Measurements from ENCODE around the gene APOBEC3F. TPM values are rescaled to one million over a fixed set of nuclear protein-coding genes. Genes with fewer than 3 reads are reported as not detected.
"Not testable (repeated sequence)": the region's sequence is repeated elsewhere in the genome, so short reads cannot be mapped to it uniquely, and the experiment has no call there.

APOBEC3F gene
- 19.0 and 21.6 TPM in 2 replicates for total RNA-seq

GRCh38 chr22:39040538-39041296, at the start of gene APOBEC3F:
Gene APOBEC3F (plus strand): TSS chr22:39040864. CDS start chr22:39040961, 97 bp downstream.
- H3K4me1 Mint-ChIP-seq (ENCODE audit: low read depth), result peaks cover 32% of the 10 kb centered on the region
- not testable (repeated sequence) for H3K27me3 Mint-ChIP-seq (ENCODE audit: insufficient read depth); H3K9me3 Mint-ChIP-seq
- H3K36me3 Mint-ChIP-seq (ENCODE audit: low read depth), result peaks cover 12% of the 10 kb centered on the region
- intact Hi-C loops (cut with micrococcal nuclease), result loop anchor here (2.0 to 5.0 kb wide), 2 partner anchors 26 to 37 kb away; partner anchors contain the start of genes APOBEC3C and APOBEC3G
- DNase-seq (ENCODE audit: low spot score), result peak; percentile 69
- peak within 1 kb of the TSS; percentile 92 for H3K4me3 Mint-ChIP-seq
- peak within 1 kb of the TSS; percentile 88 for H3K27ac Mint-ChIP-seq

GRCh38 chr22:38992871-38993371, 47.7 kb upstream of the APOBEC3F start:
- H3K9me3 Mint-ChIP-seq; H3K36me3 Mint-ChIP-seq (ENCODE audit: low read depth); H3K4me3 Mint-ChIP-seq; intact Hi-C loops (cut with micrococcal nuclease); H3K27ac Mint-ChIP-seq; DNase-seq (ENCODE audit: low spot score): not testable (repeated sequence)
- peaks cover 36% of the 10 kb centered on the region for H3K4me1 Mint-ChIP-seq (ENCODE audit: low read depth)
- H3K27me3 Mint-ChIP-seq (ENCODE audit: insufficient read depth), result peaks cover 12% of the 10 kb centered on the region

GRCh38 chr22:38996105-38996504, 44.6 kb upstream of the APOBEC3F start:
- H3K36me3 Mint-ChIP-seq (ENCODE audit: low read depth), result peaks cover 3% of the 10 kb centered on the region
- H3K27ac Mint-ChIP-seq, result peak overlapping the region; percentile 2
- intact Hi-C loops (cut with micrococcal nuclease), result no loop called here
- no peak overlapping the region for H3K4me3 Mint-ChIP-seq
- peaks cover 22% of the 10 kb centered on the region for H3K27me3 Mint-ChIP-seq (ENCODE audit: insufficient read depth)
- H3K4me1 Mint-ChIP-seq (ENCODE audit: low read depth), result peaks cover 13% of the 10 kb centered on the region
- H3K9me3 Mint-ChIP-seq, result peaks cover 3% of the 10 kb centered on the region
- no peak for DNase-seq (ENCODE audit: low spot score)

- Mint-ChIP-seq H3K27ac (no peak overlapping the region), H3K9me3 (peaks cover 3% of the 10 kb centered on the region)
Measured at GRCh38 chr22:38997518-38997917, 43.1 kb upstream of the APOBEC3F start.

GRCh38 chr22:39003165-39003638, 37.5 kb upstream of the APOBEC3F start:
- Mint-ChIP-seq H3K27me3 (ENCODE audit: insufficient read depth) (peaks cover 18% of the 10 kb centered on the region), H3K36me3 (ENCODE audit: low read depth) (no peaks in the 10 kb centered on the region), H3K4me3 (no peak overlapping the region), H3K27ac (no peak overlapping the region), H3K9me3 (no peaks in the 10 kb centered on the region), H3K4me1 (ENCODE audit: low read depth) (peaks cover 8% of the 10 kb centered on the region)
- DNase-seq (ENCODE audit: low spot score), result peak; percentile 68
- intact Hi-C loops (cut with micrococcal nuclease), result loop anchor here (1.0 to 5.0 kb wide), 5 partner anchors 18 to 133 kb away; no protein-coding TSS in a partner anchor

More at GRCh38 chr22:38997518-38997917, 43.1 kb upstream of the APOBEC3F start:
- H3K4me3 Mint-ChIP-seq, result no peak overlapping the region
- peaks cover 24% of the 10 kb centered on the region for H3K27me3 Mint-ChIP-seq (ENCODE audit: insufficient read depth)
- H3K4me1 Mint-ChIP-seq (ENCODE audit: low read depth), result peaks cover 13% of the 10 kb centered on the region
- DNase-seq (ENCODE audit: low spot score), result no peak
- intact Hi-C loops (cut with micrococcal nuclease), result no loop called here
- H3K36me3 Mint-ChIP-seq (ENCODE audit: low read depth), result peaks cover 3% of the 10 kb centered on the region

- Mint-ChIP-seq H3K9me3 (no peaks in the 10 kb centered on the region), H3K27ac (no peak overlapping the region), H3K4me1 (ENCODE audit: low read depth) (peaks cover 11% of the 10 kb centered on the region), H3K27me3 (ENCODE audit: insufficient read depth) (peaks cover 8% of the 10 kb centered on the region), H3K36me3 (ENCODE audit: low read depth) (no peaks in the 10 kb centered on the region), H3K4me3 (no peak overlapping the region)
- no peak for DNase-seq (ENCODE audit: low spot score)
- intact Hi-C loops (cut with micrococcal nuclease), result loop anchor here (1.0 to 5.0 kb wide), 5 partner anchors 80 to 300 kb away; no protein-coding TSS in a partner anchor
Measured at GRCh38 chr22:39007177-39007576, 33.5 kb upstream of the APOBEC3F start.

- DNase-seq (ENCODE audit: low spot score); H3K4me3 Mint-ChIP-seq; H3K27me3 Mint-ChIP-seq (ENCODE audit: insufficient read depth); H3K36me3 Mint-ChIP-seq (ENCODE audit: low read depth); H3K27ac Mint-ChIP-seq; H3K9me3 Mint-ChIP-seq: not testable (repeated sequence)
- H3K4me1 Mint-ChIP-seq (ENCODE audit: low read depth), result peaks cover 15% of the 10 kb centered on the region
- intact Hi-C loops (cut with micrococcal nuclease), result loop anchor here (5.0 kb wide), 1 partner anchor 299 kb away; no protein-coding TSS in a partner anchor
Measured at GRCh38 chr22:39008271-39008850, 32.3 kb upstream of the APOBEC3F start.

GRCh38 chr22:39010946-39011345, 29.7 kb upstream of the APOBEC3F start:
- no peaks in the 10 kb centered on the region for H3K9me3 Mint-ChIP-seq
- peaks cover 7% of the 10 kb centered on the region for H3K27me3 Mint-ChIP-seq (ENCODE audit: insufficient read depth)
- no peak overlapping the region for H3K4me3 Mint-ChIP-seq
- H3K36me3 Mint-ChIP-seq (ENCODE audit: low read depth), result peaks cover 1% of the 10 kb centered on the region
- H3K4me1 Mint-ChIP-seq (ENCODE audit: low read depth), result peaks cover 25% of the 10 kb centered on the region
- H3K27ac Mint-ChIP-seq, result no peak overlapping the region
- no peak for DNase-seq (ENCODE audit: low spot score)
- intact Hi-C loops (cut with micrococcal nuclease), result loop anchor here (5.0 kb wide), 1 partner anchor 86 kb away; the partner anchor contains the start of gene APOBEC3H

- peaks cover 25% of the 10 kb centered on the region for H3K4me1 Mint-ChIP-seq (ENCODE audit: low read depth)
- peak overlapping the region; percentile 41 for H3K4me3 Mint-ChIP-seq
- no peaks in the 10 kb centered on the region for H3K9me3 Mint-ChIP-seq
- no peak overlapping the region for H3K27ac Mint-ChIP-seq
- H3K27me3 Mint-ChIP-seq (ENCODE audit: insufficient read depth), result peaks cover 4% of the 10 kb centered on the region
- no peak for DNase-seq (ENCODE audit: low spot score)
- H3K36me3 Mint-ChIP-seq (ENCODE audit: low read depth), result peaks cover 9% of the 10 kb centered on the region
- intact Hi-C loops (cut with micrococcal nuclease), result loop anchor here (5.0 kb wide), 1 partner anchor 84 kb away; the partner anchor contains the start of gene APOBEC3H
Measured at GRCh38 chr22:39012533-39013511, 27.8 kb upstream of the APOBEC3F start.

- Mint-ChIP-seq H3K4me1 (ENCODE audit: low read depth) (peaks cover 25% of the 10 kb centered on the region), H3K27ac (peak overlapping the region; percentile 91), H3K4me3 (peak overlapping the region; percentile 98), H3K36me3 (ENCODE audit: low read depth) (peaks cover 14% of the 10 kb centered on the region)
- intact Hi-C loops (cut with micrococcal nuclease), result loop anchor here (5.0 kb wide), 1 partner anchor 84 kb away; the partner anchor contains the start of gene APOBEC3H
- not testable (repeated sequence) for H3K9me3 Mint-ChIP-seq; H3K27me3 Mint-ChIP-seq (ENCODE audit: insufficient read depth); DNase-seq (ENCODE audit: low spot score)
Measured at GRCh38 chr22:39013561-39013941, 27.1 kb upstream of the APOBEC3F start.

- Mint-ChIP-seq H3K27ac (peak within 1 kb of the TSS; percentile 91), H3K36me3 (ENCODE audit: low read depth) (peaks cover 15% of the 10 kb centered on the region), H3K4me3 (peak within 1 kb of the TSS; percentile 98), H3K27me3 (ENCODE audit: insufficient read depth) (peaks cover 4% of the 10 kb centered on the region), H3K4me1 (ENCODE audit: low read depth) (peaks cover 25% of the 10 kb centered on the region), H3K9me3 (no peaks in the 10 kb centered on the region)
- intact Hi-C loops (cut with micrococcal nuclease), result loop anchor here (1.0 to 5.0 kb wide), 5 partner anchors 27 to 139 kb away; partner anchors contain the start of genes APOBEC3F, APOBEC3H and CBX7
- peak; percentile 80 for DNase-seq (ENCODE audit: low spot score)
Measured at GRCh38 chr22:39013942-39014722, 26.5 kb upstream of the APOBEC3F start, which contains the start of gene APOBEC3C. Gene APOBEC3C (plus strand): TSS chr22:39014257. CDS start chr22:39014363, 106 bp downstream.

Data from activated T-helper 1 cell treated with anti-CD3 and anti-CD28 coated beads, Interleukin-12 subunit alpha, Interleukin-12 subunit beta, Interleukin-2, Interleukin-4 antibody, amounts not matched to agents 30 ng/mL and 10 ng/mL and 1 ng/mL, durations not matched to agents 14 hours and 24 hours and 36 hours (primary cell).